Gastroesophageal sphincter (tissue), 3 donors: ENCODE measurements around the gene EMILIN3.

Experiments used
- CTCF ChIP-seq, 4 experiments: fragments of 200-600 bp in 2 of 4; fragments of 450-650 bp in 2 of 4; sonication (generic) in 1 of 4; IDR thresholded peaks; one replicate each; pipeline ENCODE4 v1.5.1; 2017 to 2019; ENCODE audit warnings: antibody characterized with exemption in 4 of 4, mild to moderate bottlenecking in 2 of 4, moderate library complexity in 2 of 4
- EP300 ChIP-seq: sonication (generic); formaldehyde crosslinking; IDR thresholded peaks from one replicate; pipeline ENCODE4 v1.6.1; 2017; ENCODE audit warnings: antibody characterized with exemption, mild to moderate bottlenecking
- POLR2A ChIP-seq, 2 donors: fragments of 450-650 bp; IDR thresholded peaks; one replicate each; pipeline ENCODE4 v1.6.1; 2017; ENCODE audit warnings: antibody characterized with exemption in 2 of 2, mild to moderate bottlenecking in 2 of 2, moderate library complexity in 1 of 2
- POLR2AphosphoS5 ChIP-seq: sonication (generic); formaldehyde crosslinking; IDR thresholded peaks from one replicate; pipeline ENCODE4 v1.6.1; 2017; ENCODE audit warnings: antibody characterized with exemption

GRCh38 chr20:41348430-41349172 lies 18.0 kb downstream of the EMILIN3 start:
- TF ChIP-seq CTCF (IDR thresholded peaks at IDR 0.05) (no peak), POLR2AphosphoS5 (no peak), EP300 (no peak), POLR2A (IDR thresholded peaks at IDR 0.05) (no peak)
